Measurements from ENCODE around the gene SH2D6.

DNA sequence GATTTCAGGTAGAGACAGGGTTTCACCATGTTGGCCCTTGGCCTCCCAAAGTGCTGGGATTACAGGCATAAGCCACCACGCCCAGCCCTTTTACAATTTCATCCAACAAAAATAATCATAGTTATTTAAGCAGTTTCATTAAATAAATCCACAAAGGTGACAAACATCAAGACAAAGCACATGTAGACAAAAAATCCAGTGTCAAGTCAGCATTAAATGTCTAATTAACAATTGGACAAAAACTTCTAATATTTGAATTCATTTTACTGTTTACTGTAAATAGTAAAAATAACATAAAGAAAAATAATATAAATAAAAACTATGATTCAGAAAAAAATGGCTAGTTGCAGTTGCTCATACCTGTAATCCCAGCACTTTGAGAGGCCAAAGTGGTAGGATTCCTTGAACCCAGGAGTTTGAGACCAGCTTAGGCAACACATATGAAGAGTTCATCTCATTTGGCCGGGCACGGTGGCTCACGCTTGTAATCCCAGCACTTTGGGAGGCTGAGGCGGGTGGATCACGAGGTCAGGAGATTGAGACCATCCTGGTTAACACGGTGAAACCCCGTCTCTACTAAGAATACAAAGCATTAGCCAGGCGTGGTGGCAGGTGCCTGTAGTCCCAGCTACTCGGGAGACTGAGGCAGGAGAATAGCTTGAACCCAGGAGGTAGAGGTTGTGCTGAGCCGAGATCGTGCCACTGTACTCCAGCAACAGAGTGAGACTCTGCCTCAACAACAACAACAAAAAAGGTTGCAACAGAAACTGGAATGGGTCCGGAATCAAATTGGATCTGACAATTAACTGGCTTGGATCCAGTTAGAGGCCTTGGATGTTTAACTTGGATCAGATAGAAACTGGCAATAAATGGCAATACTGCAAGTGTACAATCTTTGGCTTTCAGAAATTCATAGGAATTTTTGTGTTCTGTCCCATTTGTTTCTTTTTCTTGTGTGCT lies 63.6 kb downstream of the SH2D6 start:
- TF ChIP-seq FOSL2 (IDR thresholded peaks at IDR 0.05) = no peak
- no peak for TF ChIP-seq FOSL2 (CRISPR knock-in tag; IDR thresholded peaks at IDR 0.05)
- no peak for TF ChIP-seq NFE2L2 (conservative IDR thresholded peaks at IDR 0.05; ENCODE audit: low read length)
- TF ChIP-seq POLR2A (IDR thresholded peaks at IDR 0.05; ENCODE audit: low read length) = no peak
- TF ChIP-seq, protein P1, sequence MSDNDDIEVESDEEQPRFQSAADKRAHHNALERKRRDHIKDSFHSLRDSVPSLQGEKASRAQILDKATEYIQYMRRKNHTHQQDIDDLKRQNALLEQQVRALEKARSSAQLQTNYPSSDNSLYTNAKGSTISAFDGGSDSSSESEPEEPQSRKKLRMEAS (IDR thresholded peaks at IDR 0.05) = no peak
- TF ChIP-seq, protein P2, sequence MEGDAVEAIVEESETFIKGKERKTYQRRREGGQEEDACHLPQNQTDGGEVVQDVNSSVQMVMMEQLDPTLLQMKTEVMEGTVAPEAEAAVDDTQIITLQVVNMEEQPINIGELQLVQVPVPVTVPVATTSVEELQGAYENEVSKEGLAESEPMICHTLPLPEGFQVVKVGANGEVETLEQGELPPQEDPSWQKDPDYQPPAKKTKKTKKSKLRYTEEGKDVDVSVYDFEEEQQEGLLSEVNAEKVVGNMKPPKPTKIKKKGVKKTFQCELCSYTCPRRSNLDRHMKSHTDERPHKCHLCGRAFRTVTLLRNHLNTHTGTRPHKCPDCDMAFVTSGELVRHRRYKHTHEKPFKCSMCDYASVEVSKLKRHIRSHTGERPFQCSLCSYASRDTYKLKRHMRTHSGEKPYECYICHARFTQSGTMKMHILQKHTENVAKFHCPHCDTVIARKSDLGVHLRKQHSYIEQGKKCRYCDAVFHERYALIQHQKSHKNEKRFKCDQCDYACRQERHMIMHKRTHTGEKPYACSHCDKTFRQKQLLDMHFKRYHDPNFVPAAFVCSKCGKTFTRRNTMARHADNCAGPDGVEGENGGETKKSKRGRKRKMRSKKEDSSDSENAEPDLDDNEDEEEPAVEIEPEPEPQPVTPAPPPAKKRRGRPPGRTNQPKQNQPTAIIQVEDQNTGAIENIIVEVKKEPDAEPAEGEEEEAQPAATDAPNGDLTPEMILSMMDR (IDR thresholded peaks at IDR 0.05) = no peak
- TF ChIP-seq EP300 (IDR thresholded peaks at IDR 0.05) = no peak
- no peak for TF ChIP-seq SMC3 (IDR thresholded peaks at IDR 0.05)
- no peak for TF ChIP-seq BHLHE40 (IDR thresholded peaks at IDR 0.05; ENCODE audit: low read depth, low read length)
- TF ChIP-seq POLR2AphosphoS2 (conservative IDR thresholded peaks at IDR 0.05; ENCODE audit: low read length) = no peak
- TF ChIP-seq CBX2 (IDR thresholded peaks at IDR 0.05; ENCODE audit: borderline replicate concordance, low read depth) = no peak
